ENCODE measurements around the gene ZNF780A.

- TF ChIP-seq POLR2A (IDR thresholded peaks at IDR 0.05) (no peak), CTCF (IDR thresholded peaks at IDR 0.05) (no peak)
These were observed 44.1 kb upstream of the ZNF780A start for GRCh38 chr19:40134866-40135265.
